Adrenal gland (tissue), 12 donors: ENCODE results near the gene SLIT2. TPM values are rescaled to one million over a fixed set of nuclear protein-coding genes. Genes with fewer than 3 reads are reported as not detected.

Experiments used
- DNase-seq, 7 donors: peaks; one replicate each; pipeline ENCODE4 v3.0.0-alpha.2; 2019 to 2020
- H3K27ac ChIP-seq, 5 donors: fragments of 200-600 bp; sonication (generic) in 4 of 5; 1 replicate in 3 of 5; 2 replicates in 2 of 5; pipeline versions ENCODE4 v1.5.1 to v1.8.0; 2016 to 2020; ENCODE audit warnings: mild to moderate bottlenecking in 1 of 5
- H3K27me3 ChIP-seq: fragments of 200-600 bp; 2 replicates; pipeline ENCODE4 v1.8.0; 2021
- H3K36me3 ChIP-seq, 2 donors: fragments of 200-600 bp; replicated peaks in 1 of 2; 1 replicate in 1 of 2; 2 replicates in 1 of 2; pipeline versions ENCODE4 v1.5.1 to v1.8.0; 2018 to 2022
- H3K4me1 ChIP-seq, 2 donors: fragments of 200-600 bp; replicated peaks in 1 of 2; 1 replicate in 1 of 2; 2 replicates in 1 of 2; pipeline versions ENCODE4 v1.5.1 to v1.8.0; 2018 to 2021
- H3K4me3 ChIP-seq, 4 donors: fragments of 200-600 bp; sonication (generic) in 3 of 4; one replicate each; pipeline ENCODE4 v1.5.1; 2016 to 2018
- H3K9me3 ChIP-seq, 3 donors: fragments of 200-600 bp; sonication (generic) in 1 of 3; replicated peaks in 1 of 3; 1 replicate in 2 of 3; 2 replicates in 1 of 3; pipeline versions ENCODE4 v1.5.1 to v1.8.0; 2016 to 2021
- POLR2A ChIP-seq, 2 donors: fragments of 450-650 bp; IDR thresholded peaks; one replicate each; pipeline ENCODE4 v1.6.1; 2017; ENCODE audit warnings: antibody characterized with exemption in 2 of 2, mild to moderate bottlenecking in 2 of 2, moderate library complexity in 1 of 2
- WGBS, 4 donors: extraction: QIAGEN DNeasy Blood & Tissue Kit in 2 of 4; methylation state at CpG; one replicate each; pipeline versions ENCODE4 v1.1.5 to v1.1.7; 2013 to 2017; 5-methylcytosine and 5-hydroxymethylcytosine counted together
- intact Hi-C, 2 donors: fragments of 100-400 bp; cut with DNase I; formaldehyde crosslinking; loops; one replicate each; pipeline versions ENCODE4 v1.14.1 to v1.15.0; 2022 to 2023
- polyA plus RNA-seq, 3 donors: library from polyadenylated mRNA; stranded (reverse); fragments of 200-250 nt in 2 of 3; fragments of 350-450 nt in 1 of 3; fragmentation: Illumina TruSeq in 1 of 3; extraction: RNeasy Lipid Tissue Mini Kit (QIAGEN cat#74804) in 1 of 3; gene quantifications; one replicate each; pipeline ENCODE4 v1.2.3, GENCODE V29; 2013 to 2014
- total RNA-seq, 9 donors: library from RNA; depleted of rRNA in 4 of 9; stranded (reverse); fragments of >200 nt in 4 of 9; fragments of 120-200 nt in 1 of 9; fragmentation: NEBNext Ultra II Directional in 1 of 9; extraction: Animal tissue kit (Norgen Biotek cat#: 25700) in 1 of 9; gene quantifications; one replicate each; pipeline versions ENCODE4 v1.1.0 to v1.2.4, GENCODE V29; 2013 to 2023
- TF ChIP-seq, protein P1 (sequence below), 6 experiments: fragments of 450-650 bp in 4 of 6; fragments of 200-600 bp in 2 of 6; sonication (generic) in 1 of 6; IDR thresholded peaks; 1 replicate in 5 of 6; 2 replicates in 1 of 6; pipeline versions ENCODE4 v1.5.1 to v1.8.0; 2016 to 2021; ENCODE audit warnings: antibody characterized with exemption in 6 of 6, mild to moderate bottlenecking in 2 of 6, moderate library complexity in 1 of 6
- donor health status: healthy with polysubstance abuse.
- donor health status: Bipolar disorder and iron deficiency.
- donor health status: DM: yes; HTN: yes; CAD: no.
- donor health status: DM: no; HTN: no; CAD: no.
- donor health status: DM: no; HTN: no; CAD: no.
- donor health status: DM: yes; HTN: yes; CAD: no.

SLIT2 gene
- total and polyA plus RNA-seq, 12 donors, result 9.4 to 68.7 (median 36.8) TPM

DNA sequence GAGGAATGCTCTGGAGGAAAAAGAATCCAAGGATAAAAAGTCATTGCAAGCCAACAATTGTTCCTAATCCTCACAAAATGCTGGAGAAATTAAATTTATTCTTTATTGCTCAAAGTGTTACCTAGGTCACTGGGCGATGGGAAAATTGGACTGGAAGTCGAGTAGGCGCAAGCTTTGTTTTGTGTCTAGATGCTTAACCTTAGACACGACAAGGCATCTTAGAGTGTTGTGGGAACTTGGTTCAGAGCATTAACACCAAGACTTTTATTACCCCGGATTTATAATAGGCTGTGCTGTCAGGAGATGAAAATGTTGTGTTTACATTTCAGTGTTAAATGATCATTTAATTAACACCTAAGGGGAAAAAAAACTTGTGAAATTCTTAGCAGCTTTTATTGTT lies 25.1 kb downstream of the SLIT2 start:
- TF ChIP-seq POLR2A (IDR thresholded peaks at IDR 0.05), result no peak
- TF ChIP-seq, protein P1, sequence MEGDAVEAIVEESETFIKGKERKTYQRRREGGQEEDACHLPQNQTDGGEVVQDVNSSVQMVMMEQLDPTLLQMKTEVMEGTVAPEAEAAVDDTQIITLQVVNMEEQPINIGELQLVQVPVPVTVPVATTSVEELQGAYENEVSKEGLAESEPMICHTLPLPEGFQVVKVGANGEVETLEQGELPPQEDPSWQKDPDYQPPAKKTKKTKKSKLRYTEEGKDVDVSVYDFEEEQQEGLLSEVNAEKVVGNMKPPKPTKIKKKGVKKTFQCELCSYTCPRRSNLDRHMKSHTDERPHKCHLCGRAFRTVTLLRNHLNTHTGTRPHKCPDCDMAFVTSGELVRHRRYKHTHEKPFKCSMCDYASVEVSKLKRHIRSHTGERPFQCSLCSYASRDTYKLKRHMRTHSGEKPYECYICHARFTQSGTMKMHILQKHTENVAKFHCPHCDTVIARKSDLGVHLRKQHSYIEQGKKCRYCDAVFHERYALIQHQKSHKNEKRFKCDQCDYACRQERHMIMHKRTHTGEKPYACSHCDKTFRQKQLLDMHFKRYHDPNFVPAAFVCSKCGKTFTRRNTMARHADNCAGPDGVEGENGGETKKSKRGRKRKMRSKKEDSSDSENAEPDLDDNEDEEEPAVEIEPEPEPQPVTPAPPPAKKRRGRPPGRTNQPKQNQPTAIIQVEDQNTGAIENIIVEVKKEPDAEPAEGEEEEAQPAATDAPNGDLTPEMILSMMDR (IDR thresholded peaks at IDR 0.05), result no peak
- no peaks in the 10 kb centered on the region for H3K27me3 ChIP-seq
- intact Hi-C loops, result no loop called here
- 67 to 77% (median 73%) methylated on average over 5 of the region's 5 CpGs for WGBS, 4 donors
- no peaks in the 10 kb centered on the region for H3K36me3 ChIP-seq
- no peak for DNase-seq
- H3K27ac ChIP-seq, result no peak overlapping the region
- H3K9me3 ChIP-seq, result no peaks in the 10 kb centered on the region
- no peak overlapping the region for H3K4me3 ChIP-seq
- H3K4me1 ChIP-seq, result peaks cover 0 to 5% of the 10 kb centered on the region in 2 donors

DNA sequence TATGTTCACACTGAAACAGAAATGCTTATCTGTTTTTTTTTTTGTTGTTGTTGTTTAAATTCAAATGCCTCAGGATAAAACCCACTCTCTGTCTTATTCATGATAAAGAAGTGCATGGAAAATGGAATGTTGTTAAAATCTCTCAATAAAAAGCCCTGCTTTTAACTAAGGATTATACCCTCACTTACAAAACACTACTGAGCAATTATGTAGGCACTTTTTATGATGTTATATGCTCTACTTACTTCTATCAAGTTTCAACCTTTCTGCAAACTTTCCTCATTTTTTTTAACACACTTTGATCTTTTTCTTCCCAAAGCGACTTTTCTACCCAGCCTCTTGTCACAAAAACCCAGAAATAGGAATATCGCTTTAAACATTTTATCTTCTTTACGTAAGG lies 26.5 kb downstream of the SLIT2 start:
- TF ChIP-seq, protein P1 (IDR thresholded peaks at IDR 0.05), result no peak
- TF ChIP-seq POLR2A (IDR thresholded peaks at IDR 0.05), result no peak
- H3K9me3 ChIP-seq, result no peaks in the 10 kb centered on the region
- no peaks in the 10 kb centered on the region for H3K36me3 ChIP-seq
- no peaks in the 10 kb centered on the region for H3K27me3 ChIP-seq
- H3K4me1 ChIP-seq, result peaks cover 0 to 5% of the 10 kb centered on the region in 2 donors
- DNase-seq, result no peak
- intact Hi-C loops, result no loop called here
- no peak overlapping the region for H3K4me3 ChIP-seq
- 92 to 97% (median 93%) methylated on average over 3 of the region's 3 CpGs for WGBS, 4 donors
- no peak overlapping the region for H3K27ac ChIP-seq

DNA sequence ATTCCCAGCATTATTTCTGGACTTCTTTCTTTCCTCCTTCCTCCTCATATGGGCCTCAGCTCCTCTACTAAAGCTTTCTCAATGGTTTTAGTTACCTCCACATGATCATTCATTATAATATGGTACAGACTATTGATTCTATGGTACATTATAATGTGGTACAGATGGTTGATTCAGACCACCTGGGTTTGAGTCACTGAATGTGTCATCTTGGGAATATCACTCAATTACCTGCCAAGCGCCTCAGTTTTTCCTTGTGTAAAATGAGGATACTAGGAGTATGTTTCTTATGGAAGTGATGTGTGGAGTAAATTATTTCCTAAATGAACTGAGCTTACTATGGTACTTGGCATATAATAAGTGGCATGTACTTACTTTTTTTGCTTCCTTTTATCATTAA lies 27.7 kb downstream of the SLIT2 start:
- Histone ChIP-seq H3K4me1 (peaks cover 0 to 5% of the 10 kb centered on the region in 2 donors), H3K4me3 (no peak overlapping the region), H3K27ac (no peak overlapping the region), H3K36me3 (no peaks in the 10 kb centered on the region), H3K9me3 (no peaks in the 10 kb centered on the region), H3K27me3 (no peaks in the 10 kb centered on the region)
- intact Hi-C loops, result no loop called here
- TF ChIP-seq POLR2A (IDR thresholded peaks at IDR 0.05), result no peak
- TF ChIP-seq, protein P1 (IDR thresholded peaks at IDR 0.05), result no peak
- DNase-seq, result no peak
- WGBS, 4 donors, result 97 to 100% (median 99%) methylated on average over 1 of the region's 1 CpG

DNA sequence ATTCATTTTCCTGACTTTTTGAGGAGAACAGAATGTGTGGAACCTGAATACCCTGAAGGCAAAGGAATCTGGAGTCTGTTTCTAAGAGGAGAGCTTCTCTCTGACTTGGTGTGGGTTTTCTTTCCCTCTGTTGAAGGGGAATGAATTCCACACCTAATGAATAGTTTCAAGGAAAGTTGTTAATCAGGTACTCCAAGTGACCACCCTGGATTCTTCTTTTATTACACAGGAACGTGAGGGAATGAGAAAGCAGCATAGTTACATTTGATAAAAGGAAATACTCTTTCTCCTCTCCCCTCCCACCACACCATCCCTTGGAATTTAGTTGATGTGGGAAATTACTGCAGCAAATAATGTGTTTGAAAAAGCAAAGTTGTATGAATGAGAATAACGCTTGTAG lies 29.7 kb downstream of the SLIT2 start:
- Histone ChIP-seq H3K9me3 (no peaks in the 10 kb centered on the region), H3K36me3 (no peaks in the 10 kb centered on the region), H3K27me3 (no peaks in the 10 kb centered on the region), H3K4me1 (peaks cover 0 to 5% of the 10 kb centered on the region in 2 donors), H3K4me3 (no peak overlapping the region), H3K27ac (no peak overlapping the region)
- intact Hi-C loops, result no loop called here
- DNase-seq, result no peak
- TF ChIP-seq, protein P1 (IDR thresholded peaks at IDR 0.05), result no peak
- no peak for TF ChIP-seq POLR2A (IDR thresholded peaks at IDR 0.05)
- 53 to 73% (median 66%) methylated on average over 2 of the region's 2 CpGs for WGBS, 4 donors
